Activated B cell treated with CpG ODN at 0.5 μM for 24 hours (primary cell): ENCODE data around the gene CHD5. TPM values are rescaled to one million over a fixed set of nuclear protein-coding genes. Genes with fewer than 3 reads are reported as not detected.

ENCODE experiments used
- ATAC-seq: fragments of 200-7000 bp; cut with Tn5 transposase; one replicate; pipeline ENCODE4 v1.10.0; 2021; ENCODE audit warnings: low read depth, mild to moderate bottlenecking, moderate library complexity
- CTCF ChIA-PET: fragments of 350-600 bp; sonication (Branson Sonifier 250); formaldehyde crosslinking; loops from one replicate; lab custom pipeline; 2021; ENCODE audit warnings: antibody characterized with exemption; lab: Charles Lee
- POLR2A ChIA-PET: fragments of 350-600 bp; sonication (Branson Sonifier 250); formaldehyde crosslinking; loops from one replicate; lab custom pipeline; 2021; ENCODE audit warnings: antibody characterized with exemption; lab: Charles Lee
- DNase-seq: peaks from one replicate; pipeline ENCODE4 v3.0.0; 2022
- H3K27ac Mint-ChIP-seq: one replicate; pipeline ENCODE4 v1.8.0; 2020; ENCODE audit warnings: mixed read lengths
- H3K27me3 Mint-ChIP-seq: one replicate; pipeline ENCODE4 v1.8.0; 2021; ENCODE audit warnings: mixed read lengths
- H3K36me3 Mint-ChIP-seq: one replicate; pipeline ENCODE4 v1.8.0; 2021; ENCODE audit warnings: low read depth, mixed read lengths
- H3K4me1 Mint-ChIP-seq: one replicate; pipeline ENCODE4 v1.8.0; 2021; ENCODE audit warnings: mixed read lengths
- H3K4me3 Mint-ChIP-seq: one replicate; pipeline ENCODE4 v1.8.0; 2020; ENCODE audit warnings: mild to moderate bottlenecking, mixed read lengths
- H3K9me3 Mint-ChIP-seq: one replicate; pipeline ENCODE4 v1.8.0; 2020; ENCODE audit warnings: mixed read lengths
- CTCF ChIP-seq: fragments of 200-600 bp; IDR thresholded peaks from one replicate; pipeline ENCODE4 v1.8.0; 2022; ENCODE audit warnings: antibody characterized with exemption, mild to moderate bottlenecking
- intact Hi-C: fragments of 100-400 bp; cut with micrococcal nuclease; formaldehyde crosslinking; loops from one replicate; pipeline ENCODE4 v1.15.1; 2024
- total RNA-seq: library from RNA; stranded (reverse); gene quantifications from 2 replicates; pipeline ENCODE4 v1.2.3, GENCODE V29; 2022

Gene CHD5
- total RNA-seq, 1 donor from 2014 or later = 0.31 TPM

- H3K36me3 Mint-ChIP-seq = no peaks in the 10 kb centered on the region
- CTCF ChIA-PET = no interaction called here
Observed at GRCh38 chr1:6118415-6118814, 61.7 kb downstream of the CHD5 start.

GRCh38 chr1:6117624-6118023 lies 62.5 kb downstream of the CHD5 start:
- ChIA-PET POLR2A (no interaction called here), CTCF (no interaction called here)
- peaks cover 10% of the 10 kb centered on the region for H3K9me3 Mint-ChIP-seq
- TF ChIP-seq CTCF = no peak
- H3K36me3 Mint-ChIP-seq = no peaks in the 10 kb centered on the region
- no peak for ATAC-seq
- no peaks in the 10 kb centered on the region for H3K4me1 Mint-ChIP-seq
- H3K27me3 Mint-ChIP-seq = no peaks in the 10 kb centered on the region
- intact Hi-C loops = no loop called here
- DNase-seq = no peak
- no peak overlapping the region for H3K4me3 Mint-ChIP-seq
- no peak overlapping the region for H3K27ac Mint-ChIP-seq

More at GRCh38 chr1:6118415-6118814, 61.7 kb downstream of the CHD5 start:
- no peak overlapping the region for H3K27ac Mint-ChIP-seq
- ATAC-seq (no peak), DNase-seq (no peak)
- intact Hi-C loops = no loop called here
- no peak for TF ChIP-seq CTCF
- H3K4me3 Mint-ChIP-seq = no peak overlapping the region
- peaks cover 10% of the 10 kb centered on the region for H3K9me3 Mint-ChIP-seq
- H3K27me3 Mint-ChIP-seq = no peaks in the 10 kb centered on the region
- H3K4me1 Mint-ChIP-seq = no peaks in the 10 kb centered on the region
- POLR2A ChIA-PET = no interaction called here

- ChIA-PET POLR2A (no interaction called here), CTCF (no interaction called here)
- peaks cover 10% of the 10 kb centered on the region for H3K9me3 Mint-ChIP-seq
- TF ChIP-seq CTCF = no peak
- ATAC-seq (no peak), DNase-seq (no peak)
- intact Hi-C loops = no loop called here
- no peak overlapping the region for H3K4me3 Mint-ChIP-seq
- no peak overlapping the region for H3K27ac Mint-ChIP-seq
- H3K27me3 Mint-ChIP-seq = peaks cover 2% of the 10 kb centered on the region
- H3K36me3 Mint-ChIP-seq = no peaks in the 10 kb centered on the region
- no peaks in the 10 kb centered on the region for H3K4me1 Mint-ChIP-seq
Observed at GRCh38 chr1:6117064-6117463, 63.1 kb downstream of the CHD5 start.

GRCh38 chr1:6116137-6116536 lies 64.0 kb downstream of the CHD5 start:
- H3K27ac Mint-ChIP-seq = no peak overlapping the region
- no peaks in the 10 kb centered on the region for H3K36me3 Mint-ChIP-seq
- DNase-seq (no peak), ATAC-seq (no peak)
- ChIA-PET CTCF (no interaction called here), POLR2A (no interaction called here)
- peaks cover 3% of the 10 kb centered on the region for H3K27me3 Mint-ChIP-seq
- no peak overlapping the region for H3K4me3 Mint-ChIP-seq
- H3K9me3 Mint-ChIP-seq = peaks cover 10% of the 10 kb centered on the region
- no peaks in the 10 kb centered on the region for H3K4me1 Mint-ChIP-seq
- TF ChIP-seq CTCF = no peak
- intact Hi-C loops = no loop called here

GRCh38 chr1:6113745-6114144 lies 66.4 kb downstream of the CHD5 start:
- peaks cover 3% of the 10 kb centered on the region for H3K27me3 Mint-ChIP-seq
- TF ChIP-seq CTCF = no peak
- no peak for DNase-seq
- H3K4me3 Mint-ChIP-seq = no peak overlapping the region
- no peaks in the 10 kb centered on the region for H3K4me1 Mint-ChIP-seq
- no peaks in the 10 kb centered on the region for H3K36me3 Mint-ChIP-seq
- ChIA-PET POLR2A (no interaction called here), CTCF (no interaction called here)
- intact Hi-C loops = no loop called here
- no peak overlapping the region for H3K27ac Mint-ChIP-seq
- peaks cover 10% of the 10 kb centered on the region for H3K9me3 Mint-ChIP-seq
- ATAC-seq = no peak
